NCI-H2171 (cell line): ENCODE measurements around the gene TWIST2.

ENCODE experiments used
- DNase-seq: peaks from one replicate; lab custom pipeline; 2025; lab: John Stamatoyannopoulos, UW

Gene TWIST2

DNA sequence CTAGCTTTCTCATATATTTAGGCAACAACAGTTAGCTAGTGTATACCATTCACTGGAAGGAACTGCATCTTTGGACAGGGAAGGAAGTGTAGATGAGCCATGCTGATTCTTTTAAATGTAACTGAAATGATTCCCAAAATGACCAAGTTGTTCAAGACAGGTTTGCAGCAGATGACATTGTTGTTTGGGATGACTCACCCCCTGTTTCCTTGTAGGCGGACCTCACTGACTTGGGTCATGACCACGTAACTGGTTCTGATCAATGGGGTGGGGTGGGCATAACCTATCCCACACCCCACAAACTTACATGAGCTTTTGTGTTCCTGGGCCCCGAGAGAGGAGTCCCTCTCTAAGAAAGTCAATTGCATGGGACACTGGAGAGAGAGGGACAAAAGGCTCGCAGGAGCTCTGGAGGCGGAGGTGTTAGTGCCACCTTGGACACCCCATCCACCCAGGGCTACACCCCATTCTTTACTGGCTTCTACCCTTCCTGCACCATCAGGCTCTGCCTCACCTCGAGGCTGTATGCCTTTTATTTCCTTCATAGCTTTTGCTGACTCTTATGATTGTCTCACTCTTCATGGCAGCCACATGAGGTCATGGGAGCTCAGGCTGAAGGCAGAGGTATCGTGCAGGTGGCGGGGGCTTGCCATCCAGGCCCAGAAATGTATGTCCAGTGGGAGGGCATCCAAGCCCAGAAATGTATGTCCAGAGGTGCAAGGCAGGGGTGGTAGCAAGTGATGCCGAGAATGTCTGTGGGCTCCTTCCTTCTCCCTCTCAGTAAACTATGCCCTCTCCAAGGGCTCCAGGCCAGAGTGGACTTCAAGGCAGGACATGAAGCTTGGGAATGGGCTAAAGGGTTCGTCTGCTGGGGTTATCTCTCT is 108.0 kb downstream of the TWIST2 start:
- DNase-seq: no peak

DNA sequence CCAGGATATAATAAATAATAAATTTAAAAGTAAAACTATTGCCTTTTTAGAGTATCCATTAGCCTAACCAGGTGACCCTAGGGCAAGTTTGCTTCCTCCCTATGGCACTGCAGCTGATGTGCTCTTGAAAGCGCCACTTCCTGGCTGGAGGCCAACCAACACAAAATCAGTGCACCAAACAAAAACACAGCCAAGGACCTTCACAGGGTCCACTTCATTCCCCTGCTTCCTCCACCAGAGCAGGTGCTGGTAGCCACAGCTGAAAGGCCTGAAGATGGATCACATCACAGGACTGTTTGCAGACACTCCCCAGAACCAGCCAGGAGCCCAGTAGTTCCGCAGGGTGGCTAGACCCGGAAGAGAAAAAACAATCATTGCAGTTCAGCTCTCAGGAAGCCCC is 108.8 kb downstream of the TWIST2 start:
- no peak for DNase-seq
